GM21825 (cell line): Measurements from ENCODE around the gene PSMB5.

Source experiments
- ATAC-seq: cut with Tn5 transposase; IDR thresholded peaks from one replicate; pipeline ENCODE4 v1.9.1; 2021; ENCODE audit warnings: mild to moderate bottlenecking, moderate library complexity; ENCODE audit not compliant: unreplicated experiment

The PSMB5 gene

GRCh38 chr14:23045419-23046357 is 11.0 kb upstream of the PSMB5 start:
- ATAC-seq, result no peak

- no peak for ATAC-seq
Observed at GRCh38 chr14:23044840-23045239, 10.1 kb upstream of the PSMB5 start.

GRCh38 chr14:23043754-23044153 is 9.1 kb upstream of the PSMB5 start:
- no peak for ATAC-seq

GRCh38 chr14:23043145-23043544 is 8.4 kb upstream of the PSMB5 start:
- ATAC-seq, result no peak

GRCh38 chr14:23042162-23042965 is 7.7 kb upstream of the PSMB5 start, which contains the start of gene PSMB11:
TSS of gene PSMB11 (plus strand) at chr14:23042212. CDS start at chr14:23042226, 14 bp downstream.
- ATAC-seq, result no peak

- ATAC-seq, result no peak
Observed at GRCh38 chr14:23041729-23042128, 7.0 kb upstream of the PSMB5 start.

- no peak for ATAC-seq
Observed at GRCh38 chr14:23040100-23040499, 5.4 kb upstream of the PSMB5 start.

GRCh38 chr14:23035303-23036144 is 824 bp upstream of the PSMB5 start:
- no peak for ATAC-seq

- no peak for ATAC-seq
Observed at GRCh38 chr14:23033801-23034497, 751 bp downstream of the PSMB5 start.

- ATAC-seq, result no peak
Observed at GRCh38 chr14:23033251-23033727, 1.4 kb downstream of the PSMB5 start.

- ATAC-seq, result no peak
Observed at GRCh38 chr14:23030936-23031335, 3.8 kb downstream of the PSMB5 start.

- no peak for ATAC-seq
Observed at GRCh38 chr14:23028799-23029198, 5.9 kb downstream of the PSMB5 start.

GRCh38 chr14:23025151-23025814 is 9.4 kb downstream of the PSMB5 start:
- ATAC-seq, result no peak

- no peak for ATAC-seq
Observed at GRCh38 chr14:23024612-23025075, 10.1 kb downstream of the PSMB5 start.

GRCh38 chr14:23023795-23024152 is 10.9 kb downstream of the PSMB5 start:
- no peak for ATAC-seq

- ATAC-seq, result no peak
Observed at GRCh38 chr14:23023022-23023794, 11.5 kb downstream of the PSMB5 start.

GRCh38 chr14:23021889-23022442 is 12.7 kb downstream of the PSMB5 start:
- no peak for ATAC-seq

- ATAC-seq, result no peak
Observed at GRCh38 chr14:23021434-23021833, 13.3 kb downstream of the PSMB5 start.
